ENCODE results near the gene CLCNKB.
A peak's percentile ranks its signal among the peaks of the same experiment; 100 is the strongest.

CLCNKB gene

GRCh38 chr1:16075337-16076030, 31.9 kb downstream of the CLCNKB start:
- peak; percentile 90 for DNase-seq (ENCODE audit: low read depth)
- no peak overlapping the region for H3K4me3 ChIP-seq (ENCODE audit: control insufficient read depth, low read depth, low read length)

DNA sequence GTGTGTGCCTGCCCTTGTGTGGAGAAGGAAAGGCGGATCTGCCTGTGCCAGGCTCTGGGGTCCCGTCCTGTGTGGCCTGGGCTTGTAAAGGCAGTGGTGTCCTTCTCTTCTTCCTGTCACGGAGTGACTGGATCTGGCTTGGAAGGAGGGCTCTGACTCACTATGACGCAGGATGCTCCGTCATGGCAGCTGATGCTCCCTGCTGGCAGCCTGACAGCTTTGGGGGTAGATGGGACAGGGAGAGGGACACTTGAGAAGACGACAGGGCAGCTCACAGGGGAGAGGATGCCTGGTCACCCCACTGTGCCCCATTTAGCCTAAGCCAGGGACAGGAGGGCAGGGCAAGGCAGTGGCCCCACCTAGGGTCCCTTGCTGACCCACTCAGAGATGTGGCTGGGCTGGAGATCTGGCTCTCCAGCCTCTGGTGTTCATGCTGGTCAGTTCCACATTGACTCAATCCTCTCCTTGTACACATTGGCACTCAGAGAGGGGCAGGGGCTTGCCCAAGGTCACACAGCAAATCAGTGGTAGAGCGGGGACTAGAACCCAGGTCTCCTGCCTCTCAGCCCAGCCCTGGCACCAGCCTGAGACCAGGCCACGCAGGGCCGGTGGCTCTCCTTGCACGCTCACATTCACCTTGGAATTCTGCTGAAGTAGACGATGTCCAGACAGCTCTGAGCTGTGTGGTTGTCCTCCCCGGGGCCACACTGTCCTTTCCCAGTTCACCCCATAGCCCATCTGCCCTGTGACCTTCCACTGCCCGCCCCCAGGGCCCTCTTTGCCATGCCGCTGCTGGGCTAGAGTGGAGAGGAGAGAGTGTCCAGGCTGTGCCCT, 32.7 kb downstream of the CLCNKB start:
- no peak overlapping the region for H3K4me3 ChIP-seq (ENCODE audit: control insufficient read depth, low read depth, low read length)
- DNase-seq (ENCODE audit: low read depth) = peak; percentile 98

More at GRCh38 chr1:16075337-16076030, 31.9 kb downstream of the CLCNKB start:
- no peak for TF ChIP-seq CTCF (conservative IDR thresholded peaks at IDR 0.05; ENCODE audit: control insufficient read depth, insufficient read depth, low read depth, low read length)

DNA sequence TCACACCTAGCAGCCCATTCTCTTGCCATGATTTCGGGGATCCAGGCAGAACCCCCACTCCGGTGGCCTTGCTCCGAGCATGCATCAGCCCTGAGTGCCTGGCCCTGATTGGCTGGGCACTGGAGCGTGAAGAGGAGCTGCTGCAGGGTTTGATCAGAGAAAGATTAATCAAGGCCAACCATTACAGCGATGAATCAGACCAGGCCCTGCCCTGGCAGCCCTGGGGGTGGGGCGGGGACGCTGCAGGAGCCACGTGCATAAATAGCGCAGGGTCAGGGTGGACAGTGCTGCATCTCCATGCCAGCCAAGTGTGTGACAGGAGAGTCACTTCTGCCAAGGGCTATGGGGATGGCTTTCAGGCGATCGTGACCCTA, 33.3 kb downstream of the CLCNKB start:
- TF ChIP-seq CTCF (conservative IDR thresholded peaks at IDR 0.05; ENCODE audit: control insufficient read depth, insufficient read depth, low read depth, low read length) = no peak
- peak; percentile 75 for DNase-seq (ENCODE audit: low read depth)
- H3K4me3 ChIP-seq (ENCODE audit: control insufficient read depth, low read depth, low read length) = no peak overlapping the region

More for the DNA sequence above, 32.7 kb downstream of the CLCNKB start:
- no peak for TF ChIP-seq CTCF (conservative IDR thresholded peaks at IDR 0.05; ENCODE audit: control insufficient read depth, insufficient read depth, low read depth, low read length)

- peak; percentile 38 for DNase-seq (ENCODE audit: low read depth)
- no peak overlapping the region for H3K4me3 ChIP-seq (ENCODE audit: control insufficient read depth, low read depth, low read length)
- no peak for TF ChIP-seq CTCF (conservative IDR thresholded peaks at IDR 0.05; ENCODE audit: control insufficient read depth, insufficient read depth, low read depth, low read length)
Observed at GRCh38 chr1:16077406-16078245, 34.0 kb downstream of the CLCNKB start.

DNA sequence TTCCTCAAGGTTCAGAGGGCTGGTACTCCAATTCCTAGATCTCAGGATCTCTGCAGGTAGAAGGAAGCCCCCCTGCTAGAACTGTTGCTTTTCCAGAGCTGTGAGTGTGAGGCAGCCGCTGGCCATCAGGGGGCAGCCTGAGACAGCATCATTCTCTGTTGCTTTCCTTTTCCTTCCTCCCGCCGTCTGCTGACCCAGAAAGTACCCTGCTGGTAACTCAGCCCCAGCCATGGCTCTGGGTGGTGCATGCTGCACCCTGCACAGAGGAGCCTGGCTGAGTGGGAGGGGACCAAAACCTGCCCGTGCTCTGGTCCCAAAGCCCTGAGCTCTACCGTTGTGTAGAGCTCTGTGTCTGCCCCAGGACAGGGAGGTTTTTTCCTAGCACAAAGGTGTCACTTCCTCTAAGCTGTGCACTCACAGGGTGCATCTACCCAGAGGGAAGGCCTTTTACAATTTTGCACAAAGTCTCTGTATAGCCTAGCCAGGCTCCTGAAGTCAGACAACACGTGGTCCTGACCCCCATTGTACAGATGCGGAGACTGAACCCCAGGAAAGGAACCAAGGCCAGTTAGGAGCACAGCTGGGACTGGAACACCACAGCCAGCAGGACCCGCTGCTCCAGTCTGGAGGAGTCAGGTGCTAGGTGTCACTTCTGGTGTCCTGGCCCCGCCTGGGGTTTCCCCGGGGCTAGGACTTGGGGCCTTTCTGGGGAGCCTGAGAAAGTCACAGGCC, 35.5 kb downstream of the CLCNKB start:
- TF ChIP-seq CTCF (conservative IDR thresholded peaks at IDR 0.05; ENCODE audit: control insufficient read depth, insufficient read depth, low read depth, low read length) = peak; percentile 90
- no peak overlapping the region for H3K4me3 ChIP-seq (ENCODE audit: control insufficient read depth, low read depth, low read length)
- peak; percentile 63 for DNase-seq (ENCODE audit: low read depth)

Measured in fibroblast of mammary gland (primary cell).